Endodermal cell (in vitro differentiated cells): ENCODE measurements around the gene HAUS3. TPM values are rescaled to one million over a fixed set of nuclear protein-coding genes. Genes with fewer than 3 reads are reported as not detected.

ENCODE experiments used
- DNase-seq: peaks from one replicate; pipeline ENCODE4 v3.0.0-alpha.2; 2017
- H3K27ac ChIP-seq: 2 replicates; pipeline ENCODE4 v1.5.1; 2013; ENCODE audit warnings: mild to moderate bottlenecking, low read depth, low read length, moderate library complexity
- H3K27me3 ChIP-seq: 2 replicates; pipeline ENCODE4 v1.6.1; 2013; ENCODE audit warnings: mild to moderate bottlenecking, low read length, moderate library complexity; ENCODE audit not compliant: insufficient read depth, control insufficient read depth, poor library complexity, severe bottlenecking
- H3K36me3 ChIP-seq: 2 replicates; pipeline ENCODE4 v1.7.0; 2013; ENCODE audit warnings: mild to moderate bottlenecking, low read length, moderate library complexity; ENCODE audit not compliant: control insufficient read depth, insufficient read depth
- H3K4me1 ChIP-seq: one replicate; pipeline ENCODE4 v1.7.0; 2013; ENCODE audit warnings: low read length; ENCODE audit not compliant: control insufficient read depth, insufficient read depth
- H3K4me3 ChIP-seq: 2 replicates; pipeline ENCODE4 v1.5.1; 2013; ENCODE audit warnings: mild to moderate bottlenecking, low read length, moderate library complexity
- H3K9ac ChIP-seq: 2 replicates; pipeline ENCODE4 v1.6.1; 2013; ENCODE audit warnings: mild to moderate bottlenecking, low read length, moderate library complexity; ENCODE audit not compliant: poor library complexity, severe bottlenecking; ENCODE audit errors: extremely low read depth
- H3K9me3 ChIP-seq: 2 replicates; pipeline ENCODE4 v1.6.1; 2013; ENCODE audit warnings: mild to moderate bottlenecking, low read length, moderate library complexity; ENCODE audit not compliant: control insufficient read depth
- H3K27ac Mint-ChIP-seq: 2 replicates; pipeline ENCODE4 v1.8.0; 2020; ENCODE audit warnings: mixed read lengths
- H3K27me3 Mint-ChIP-seq: 2 replicates; pipeline ENCODE4 v1.8.0; 2021; ENCODE audit warnings: mild to moderate bottlenecking, mixed read lengths; ENCODE audit not compliant: insufficient read depth
- H3K36me3 Mint-ChIP-seq: 2 replicates; pipeline ENCODE4 v1.8.0; 2020; ENCODE audit warnings: low read depth, mixed read lengths
- H3K4me1 Mint-ChIP-seq: 2 replicates; pipeline ENCODE4 v1.8.0; 2020; ENCODE audit warnings: mixed read lengths
- H3K4me3 Mint-ChIP-seq: 2 replicates; pipeline ENCODE4 v1.8.0; 2020; ENCODE audit warnings: mild to moderate bottlenecking, moderate library complexity, mixed read lengths
- H3K9me3 Mint-ChIP-seq: 2 replicates; pipeline ENCODE4 v1.8.0; 2020; ENCODE audit warnings: mild to moderate bottlenecking, mixed read lengths
- CTCF ChIP-seq: fragments of 200-600 bp; sonication (generic); conservative IDR thresholded peaks from 2 replicates; pipeline ENCODE4 v1.5.0; 2021; ENCODE audit warnings: antibody characterized with exemption, mild to moderate bottlenecking
- WGBS, 2 experiments: methylation state at CpG; one replicate each; pipeline versions ENCODE4 v1.1.5 to v1.1.7; 2013; ENCODE audit warnings: missing lambda C conversion rate in 2 of 2, mixed read lengths in 1 of 2; ENCODE audit not compliant: insufficient coverage in 1 of 2, insufficient read length in 1 of 2; 5-methylcytosine and 5-hydroxymethylcytosine counted together
- total RNA-seq, 2 donors: library from RNA; stranded (reverse); fragmentation: NEBNext Ultra II Directional in 1 of 2; extraction: Animal tissue kit (Norgen Biotek cat#: 25700) in 1 of 2; gene quantifications; 2 replicates in 1 of 2; 3 replicates in 1 of 2; pipeline ENCODE4 v1.2.1, GENCODE V29; 2021

HAUS3 gene
- total RNA-seq, 2 donors from 2014 or later: 17.0 to 22.6 TPM

DNA sequence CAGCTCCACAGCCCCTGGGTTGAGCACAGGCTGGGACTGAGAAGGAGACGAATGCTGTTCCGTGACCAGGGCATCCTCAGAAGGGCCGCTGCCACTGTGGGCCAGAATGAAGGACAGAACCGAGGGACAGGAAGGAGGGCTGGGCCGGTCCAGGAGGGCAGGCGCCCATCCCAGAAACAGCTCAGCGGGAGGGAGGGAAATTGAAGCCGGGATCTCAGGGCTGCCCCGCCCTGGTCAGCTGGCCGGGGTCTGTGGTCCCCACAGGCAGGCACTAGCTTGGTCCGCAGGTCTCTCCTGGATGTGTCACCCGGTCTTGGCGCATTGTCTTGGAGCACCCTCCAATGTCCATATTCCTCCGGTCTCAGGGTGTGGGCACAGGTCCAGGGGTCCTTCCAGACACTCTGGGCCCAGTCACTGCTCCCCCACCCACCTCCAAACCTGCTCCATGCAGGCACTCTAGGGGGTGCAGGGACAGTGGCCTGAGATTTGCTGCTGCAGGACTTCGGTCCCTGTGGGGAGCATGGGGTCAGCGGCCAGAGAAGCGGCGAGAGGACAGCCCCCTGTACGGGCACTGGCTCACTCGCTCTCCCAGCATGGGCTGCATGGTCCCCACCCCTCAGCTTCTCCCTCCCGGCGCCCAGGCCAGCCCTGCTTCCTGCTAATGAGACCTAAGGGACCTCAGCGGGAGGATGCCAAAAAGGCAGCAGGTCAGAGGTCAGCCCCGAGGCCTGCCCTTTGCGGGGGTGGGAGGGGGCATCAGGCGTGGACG, 43.9 kb upstream of the HAUS3 start:
- 90 to 91% methylated on average over 14 to 27 of the region's 27 CpGs for WGBS, 2 experiments
- no peaks in the 10 kb centered on the region for H3K27me3 Mint-ChIP-seq
- TF ChIP-seq CTCF: no peak

DNA sequence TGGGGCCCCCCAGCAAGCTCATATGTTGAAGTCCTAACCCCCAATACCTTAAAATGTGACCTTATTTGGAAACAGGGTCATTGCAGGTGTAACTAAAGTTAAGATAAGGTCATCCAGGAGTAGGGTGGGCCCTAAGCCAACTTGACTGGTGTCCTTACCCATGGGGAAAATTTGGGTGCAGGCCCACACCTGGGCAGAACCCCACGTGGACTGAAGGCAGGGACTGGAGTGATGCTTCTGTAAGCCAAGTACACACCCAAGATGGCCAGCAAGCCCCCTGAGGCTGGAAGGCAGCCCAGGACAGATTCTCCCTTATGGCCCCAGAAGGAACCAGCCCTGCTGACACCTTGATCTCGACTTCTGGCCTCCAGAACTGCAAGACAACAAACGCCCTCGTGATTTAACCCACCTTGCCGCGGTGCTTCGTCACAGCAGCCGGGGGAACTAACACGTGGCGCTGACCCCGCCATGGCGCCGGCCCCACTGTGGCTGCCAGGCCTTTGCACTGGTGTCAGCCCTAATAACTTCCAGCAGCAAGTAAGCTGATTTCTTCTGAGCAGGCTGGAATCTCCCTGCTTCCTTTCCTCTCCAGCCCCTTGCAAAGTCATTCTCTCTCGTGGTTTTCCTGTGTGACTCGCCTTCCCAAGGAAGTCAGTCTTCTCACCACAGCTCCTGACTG, 43.2 kb upstream of the HAUS3 start:
- Histone ChIP-seq H3K27ac (no peak overlapping the region), H3K4me3 (no peak overlapping the region), H3K4me1 (no peaks in the 10 kb centered on the region), H3K36me3 (no peaks in the 10 kb centered on the region), H3K9ac (no peak overlapping the region), H3K9me3 (no peaks in the 10 kb centered on the region), H3K27me3 (no peaks in the 10 kb centered on the region)
- H3K4me3 Mint-ChIP-seq: no peak overlapping the region
- WGBS, 2 experiments: 91 to 93% methylated on average over 15 of the region's 15 CpGs
- no peaks in the 10 kb centered on the region for H3K36me3 Mint-ChIP-seq
- TF ChIP-seq CTCF: no peak
- no peaks in the 10 kb centered on the region for H3K9me3 Mint-ChIP-seq
- no peaks in the 10 kb centered on the region for H3K27me3 Mint-ChIP-seq
- H3K4me1 Mint-ChIP-seq: no peaks in the 10 kb centered on the region
- DNase-seq: no peak
- no peak overlapping the region for H3K27ac Mint-ChIP-seq

More for the DNA sequence above, 43.9 kb upstream of the HAUS3 start:
- Histone ChIP-seq H3K4me3 (no peak overlapping the region), H3K36me3 (no peaks in the 10 kb centered on the region), H3K4me1 (no peaks in the 10 kb centered on the region), H3K27ac (no peak overlapping the region), H3K27me3 (no peaks in the 10 kb centered on the region), H3K9me3 (no peaks in the 10 kb centered on the region), H3K9ac (no peak overlapping the region)
- Mint-ChIP-seq H3K9me3 (no peaks in the 10 kb centered on the region), H3K27ac (no peak overlapping the region), H3K4me1 (no peaks in the 10 kb centered on the region), H3K36me3 (no peaks in the 10 kb centered on the region), H3K4me3 (no peak overlapping the region)
- no peak for DNase-seq

DNA sequence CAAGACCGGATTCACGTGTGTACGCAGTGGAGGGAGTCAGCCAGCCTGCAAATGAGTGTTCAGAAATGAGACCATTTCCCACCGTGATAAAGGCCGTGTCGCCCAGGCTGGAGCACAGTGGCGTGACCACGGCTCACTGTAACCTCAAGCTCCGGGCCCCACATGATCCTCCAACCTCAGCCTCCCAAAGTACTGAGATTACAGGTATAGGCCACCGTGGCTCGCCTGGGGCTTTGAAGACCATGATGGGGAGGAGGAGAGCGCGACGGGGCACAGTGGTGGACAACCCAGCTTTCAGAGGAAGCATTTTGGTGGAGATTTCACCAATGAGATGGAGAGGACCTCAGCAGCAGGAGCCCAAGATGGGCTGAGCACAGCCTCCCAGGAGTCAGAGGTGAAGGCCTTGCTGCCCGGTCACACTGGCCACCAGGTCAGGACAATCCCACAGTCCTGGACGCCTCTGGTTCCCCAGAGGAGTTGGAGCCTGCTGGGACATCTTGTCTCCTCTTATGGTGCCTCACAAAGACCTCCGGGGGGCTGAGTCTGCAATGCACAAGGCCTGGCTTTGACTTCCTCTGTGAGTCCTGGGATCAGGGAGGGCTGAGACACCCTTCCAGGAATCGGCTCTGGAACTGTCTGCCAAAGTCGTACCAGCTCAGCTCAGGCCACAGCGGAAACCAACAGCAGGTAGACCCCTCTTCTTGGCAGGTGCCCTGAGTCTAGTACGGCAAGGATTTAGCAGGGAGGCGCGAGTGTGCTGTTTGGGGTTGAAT, 42.4 kb upstream of the HAUS3 start:
- Histone ChIP-seq H3K4me3 (no peak overlapping the region), H3K27me3 (no peaks in the 10 kb centered on the region), H3K27ac (no peak overlapping the region), H3K36me3 (no peaks in the 10 kb centered on the region), H3K9me3 (no peaks in the 10 kb centered on the region), H3K4me1 (no peaks in the 10 kb centered on the region), H3K9ac (no peak overlapping the region)
- WGBS, 2 experiments: 94 to 95% methylated on average over 14 to 23 of the region's 23 CpGs
- Mint-ChIP-seq H3K27me3 (no peaks in the 10 kb centered on the region), H3K4me3 (no peak overlapping the region), H3K27ac (no peak overlapping the region), H3K36me3 (no peaks in the 10 kb centered on the region), H3K4me1 (no peaks in the 10 kb centered on the region), H3K9me3 (no peaks in the 10 kb centered on the region)
- TF ChIP-seq CTCF: no peak
- DNase-seq: no peak
